ENCODE data around the gene FRS2. TPM values are rescaled to one million over a fixed set of nuclear protein-coding genes. Genes with fewer than 3 reads are reported as not detected.

The FRS2 gene
- polyA plus RNA-seq, 1 donor from 2014 or later = 20.2 TPM

- H3K9me2 ChIP-seq (ENCODE audit: insufficient read depth, low read length) = no peaks in the 10 kb centered on the region
- no peak overlapping the region for H3K4me2 ChIP-seq (ENCODE audit: low read length)
- no peak overlapping the region for H3K4me3 ChIP-seq (ENCODE audit: low read length)
- no peaks in the 10 kb centered on the region for H3K27me3 ChIP-seq (ENCODE audit: insufficient read depth, low read depth, low read length)
- H2AFZ ChIP-seq (ENCODE audit: low read depth, low read length) = no peak overlapping the region
- no peak for TF ChIP-seq RAD21 (conservative IDR thresholded peaks at IDR 0.05)
- no peaks in the 10 kb centered on the region for H3F3A ChIP-seq (ENCODE audit: insufficient read depth, low read length, poor library complexity, severe bottlenecking)
- H3K79me2 ChIP-seq (replicated peaks; ENCODE audit: insufficient read depth, low read length) = no peaks in the 10 kb centered on the region
- no peaks in the 10 kb centered on the region for H3K36me3 ChIP-seq (ENCODE audit: insufficient read depth, low read length)
- H3K27ac ChIP-seq (ENCODE audit: low read length) = no peak overlapping the region
- H3K9ac ChIP-seq (ENCODE audit: low read length) = no peak overlapping the region
- no peaks in the 10 kb centered on the region for H3K9me3 ChIP-seq (ENCODE audit: low read length)
- no peaks in the 10 kb centered on the region for H4K20me1 ChIP-seq (ENCODE audit: insufficient read depth)
Observed at GRCh38 chr12:69620921-69621320, 150.7 kb downstream of the FRS2 start.

DNA sequence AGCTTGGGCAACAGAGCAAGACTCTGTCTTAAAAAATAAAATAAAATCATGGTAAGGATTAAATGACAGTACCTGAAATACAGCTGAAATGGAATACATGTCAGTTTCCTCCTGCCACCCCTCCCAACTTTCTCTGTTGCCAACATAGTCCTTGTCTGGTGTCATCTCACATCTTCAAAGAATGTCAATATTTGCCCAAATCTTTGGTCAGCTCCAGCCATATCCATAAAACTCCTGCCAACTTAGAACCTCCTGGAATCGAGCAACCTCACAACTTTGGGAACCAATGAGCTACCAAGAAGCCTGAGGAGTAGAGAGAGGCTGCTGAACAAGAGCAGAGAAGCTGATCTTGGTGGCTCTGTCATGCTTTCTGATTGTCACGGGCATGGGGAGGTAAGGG, 151.4 kb downstream of the FRS2 start:
- no peaks in the 10 kb centered on the region for H4K20me1 ChIP-seq (ENCODE audit: insufficient read depth)
- H3F3A ChIP-seq (ENCODE audit: insufficient read depth, low read length, poor library complexity, severe bottlenecking) = no peaks in the 10 kb centered on the region
- H3K79me2 ChIP-seq (replicated peaks; ENCODE audit: insufficient read depth, low read length) = no peaks in the 10 kb centered on the region
- no peak overlapping the region for H3K4me2 ChIP-seq (ENCODE audit: low read length)
- H2AFZ ChIP-seq (ENCODE audit: low read depth, low read length) = no peak overlapping the region
- no peaks in the 10 kb centered on the region for H3K27me3 ChIP-seq (ENCODE audit: insufficient read depth, low read depth, low read length)
- H3K9me3 ChIP-seq (ENCODE audit: low read length) = no peaks in the 10 kb centered on the region
- H3K9ac ChIP-seq (ENCODE audit: low read length) = no peak overlapping the region
- H3K9me2 ChIP-seq (ENCODE audit: insufficient read depth, low read length) = no peaks in the 10 kb centered on the region
- no peak for TF ChIP-seq EP300 (conservative IDR thresholded peaks at IDR 0.05; ENCODE audit: poor library complexity, severe bottlenecking)
- no peak for TF ChIP-seq REST (IDR thresholded peaks at IDR 0.05; ENCODE audit: borderline replicate concordance)
- no peak for TF ChIP-seq TAF1 (IDR thresholded peaks at IDR 0.05; ENCODE audit: low read depth)
- TF ChIP-seq EZH2 (IDR thresholded peaks at IDR 0.05; ENCODE audit: borderline replicate concordance, insufficient read depth, low read length, poor library complexity, severe bottlenecking) = no peak
- no peak for TF ChIP-seq CTCF (IDR thresholded peaks at IDR 0.05; ENCODE audit: poor library complexity, severe bottlenecking)
- no peak for TF ChIP-seq SMC3 (conservative IDR thresholded peaks at IDR 0.05; ENCODE audit: poor library complexity)
- no peak for TF ChIP-seq RAD21 (conservative IDR thresholded peaks at IDR 0.05)
- TF ChIP-seq MXI1 (conservative IDR thresholded peaks at IDR 0.05; ENCODE audit: poor library complexity, severe bottlenecking) = no peak
- no peak for TF ChIP-seq POLR2AphosphoS5 (IDR thresholded peaks at IDR 0.05)
- no peaks in the 10 kb centered on the region for H3K36me3 ChIP-seq (ENCODE audit: insufficient read depth, low read length)
- H3K27ac ChIP-seq (ENCODE audit: low read length) = no peak overlapping the region
- no peak overlapping the region for H3K4me3 ChIP-seq (ENCODE audit: low read length)

DNA sequence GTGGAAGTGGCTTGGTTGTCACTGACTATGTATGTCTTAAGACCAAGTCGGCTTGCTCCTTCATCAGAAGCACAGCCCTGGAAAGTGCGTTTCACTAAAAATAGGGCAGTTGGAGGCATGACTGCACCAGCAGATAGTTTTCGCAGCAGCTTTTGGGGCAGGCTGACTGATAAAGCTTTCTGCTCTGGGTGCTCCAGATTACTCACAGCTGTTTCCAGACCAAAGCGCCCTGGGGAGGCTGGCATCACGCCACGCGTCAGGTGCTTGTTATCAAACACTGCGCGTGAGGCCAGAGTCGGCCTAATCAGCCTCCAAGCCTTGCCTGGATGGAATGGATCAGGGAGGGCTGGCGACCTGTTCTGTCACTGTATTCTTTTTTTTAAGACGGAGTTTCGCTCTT, 153.8 kb downstream of the FRS2 start:
- Histone ChIP-seq H4K20me1 (ENCODE audit: insufficient read depth) (no peaks in the 10 kb centered on the region), H3K27ac (ENCODE audit: low read length) (no peak overlapping the region), H3K9ac (ENCODE audit: low read length) (no peak overlapping the region), H2AFZ (ENCODE audit: low read depth, low read length) (no peak overlapping the region), H3K9me3 (ENCODE audit: low read length) (no peaks in the 10 kb centered on the region), H3K4me3 (ENCODE audit: low read length) (no peak overlapping the region), H3K36me3 (ENCODE audit: insufficient read depth, low read length) (no peaks in the 10 kb centered on the region), H3K4me2 (ENCODE audit: low read length) (no peak overlapping the region), H3K79me2 (replicated peaks; ENCODE audit: insufficient read depth, low read length) (no peaks in the 10 kb centered on the region), H3K9me2 (ENCODE audit: insufficient read depth, low read length) (no peaks in the 10 kb centered on the region), H3K27me3 (ENCODE audit: insufficient read depth, low read depth, low read length) (no peaks in the 10 kb centered on the region), H3F3A (ENCODE audit: insufficient read depth, low read length, poor library complexity, severe bottlenecking) (no peaks in the 10 kb centered on the region)
- TF ChIP-seq REST (IDR thresholded peaks at IDR 0.05; ENCODE audit: borderline replicate concordance) = no peak

All from neural cell (in vitro differentiated cells).